GM21576 (cell line): ENCODE results near the gene NFIB.

Experiments
- ATAC-seq: cut with Tn5 transposase; IDR thresholded peaks from one replicate; pipeline ENCODE4 v1.9.1; 2021; ENCODE audit warnings: mild to moderate bottlenecking, moderate library complexity; ENCODE audit not compliant: unreplicated experiment

The NFIB gene

GRCh38 chr9:14218253-14218652 lies 95.7 kb downstream of the NFIB start:
- ATAC-seq, result no peak

- no peak for ATAC-seq
Observed at GRCh38 chr9:14216612-14217194, 97.2 kb downstream of the NFIB start.

- no peak for ATAC-seq
Observed at GRCh38 chr9:14215614-14216013, 98.3 kb downstream of the NFIB start.

GRCh38 chr9:14214693-14215092 lies 99.2 kb downstream of the NFIB start:
- no peak for ATAC-seq

- no peak for ATAC-seq
Observed at GRCh38 chr9:14214065-14214684, 99.8 kb downstream of the NFIB start.

- no peak for ATAC-seq
Observed at GRCh38 chr9:14213504-14213903, 100.4 kb downstream of the NFIB start.

GRCh38 chr9:14212697-14213420 lies 101.1 kb downstream of the NFIB start:
- no peak for ATAC-seq

- no peak for ATAC-seq
Observed at GRCh38 chr9:14212077-14212476, 101.9 kb downstream of the NFIB start.

GRCh38 chr9:14211564-14211963 lies 102.4 kb downstream of the NFIB start:
- ATAC-seq, result no peak

GRCh38 chr9:14210428-14210827 lies 103.5 kb downstream of the NFIB start:
- no peak for ATAC-seq

- no peak for ATAC-seq
Observed at GRCh38 chr9:14209399-14210345, 104.3 kb downstream of the NFIB start.

- no peak for ATAC-seq
Observed at GRCh38 chr9:14207352-14207995, 106.5 kb downstream of the NFIB start.

- ATAC-seq, result no peak
Observed at GRCh38 chr9:14205463-14205862, 108.5 kb downstream of the NFIB start.

- ATAC-seq, result no peak
Observed at GRCh38 chr9:14203356-14204056, 110.4 kb downstream of the NFIB start.

GRCh38 chr9:14198841-14199455 lies 115.0 kb downstream of the NFIB start:
- ATAC-seq, result no peak

GRCh38 chr9:14198047-14198840 lies 115.7 kb downstream of the NFIB start:
- ATAC-seq, result no peak

GRCh38 chr9:14197325-14197858 lies 116.5 kb downstream of the NFIB start:
- ATAC-seq, result no peak

- ATAC-seq, result no peak
Observed at GRCh38 chr9:14193328-14193990, 120.5 kb downstream of the NFIB start.
